Measurements from ENCODE around the gene CD6.

GRCh38 chr11:60948250-60948649 lies 23.2 kb upstream of the CD6 start:
- no peak for TF ChIP-seq ZNF384 (IDR thresholded peaks at IDR 0.05)
- no peak for TF ChIP-seq SUZ12 (IDR thresholded peaks at IDR 0.05)
- TF ChIP-seq FOXA1 (IDR thresholded peaks at IDR 0.05): no peak
- no peak for TF ChIP-seq NFRKB (IDR thresholded peaks at IDR 0.05)
- no peak for TF ChIP-seq HDGF (IDR thresholded peaks at IDR 0.05; ENCODE audit: borderline replicate concordance)
- no peak for TF ChIP-seq ELF4 (IDR thresholded peaks at IDR 0.05)
- no peak for TF ChIP-seq FOXK2 (IDR thresholded peaks at IDR 0.05)
- no peak for TF ChIP-seq FOXM1 (IDR thresholded peaks at IDR 0.05; ENCODE audit: borderline replicate concordance)
- TF ChIP-seq, protein P1, sequence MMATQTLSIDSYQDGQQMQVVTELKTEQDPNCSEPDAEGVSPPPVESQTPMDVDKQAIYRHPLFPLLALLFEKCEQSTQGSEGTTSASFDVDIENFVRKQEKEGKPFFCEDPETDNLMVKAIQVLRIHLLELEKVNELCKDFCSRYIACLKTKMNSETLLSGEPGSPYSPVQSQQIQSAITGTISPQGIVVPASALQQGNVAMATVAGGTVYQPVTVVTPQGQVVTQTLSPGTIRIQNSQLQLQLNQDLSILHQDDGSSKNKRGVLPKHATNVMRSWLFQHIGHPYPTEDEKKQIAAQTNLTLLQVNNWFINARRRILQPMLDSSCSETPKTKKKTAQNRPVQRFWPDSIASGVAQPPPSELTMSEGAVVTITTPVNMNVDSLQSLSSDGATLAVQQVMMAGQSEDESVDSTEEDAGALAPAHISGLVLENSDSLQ (IDR thresholded peaks at IDR 0.05): no peak
- TF ChIP-seq BHLHE40 (IDR thresholded peaks at IDR 0.05; ENCODE audit: borderline replicate concordance): no peak
- no peak for TF ChIP-seq SP1 (IDR thresholded peaks at IDR 0.05)
- no peak for TF ChIP-seq CTBP1 (IDR thresholded peaks at IDR 0.05; ENCODE audit: borderline replicate concordance)
- TF ChIP-seq ARNT (IDR thresholded peaks at IDR 0.05): no peak
